ENCODE measurements around the gene CD7.

- TF ChIP-seq POLR2A (IDR thresholded peaks at IDR 0.05; ENCODE audit: low read depth, low read length) = no peak
- no peak for TF ChIP-seq SPI1 (IDR thresholded peaks at IDR 0.05; ENCODE audit: low read depth, low read length)
- no peak for TF ChIP-seq POLR2AphosphoS5 (IDR thresholded peaks at IDR 0.05; ENCODE audit: low read depth, low read length)
- TF ChIP-seq TAF1 (IDR thresholded peaks at IDR 0.05; ENCODE audit: low read depth, low read length) = no peak
- TF ChIP-seq POU2F2 (IDR thresholded peaks at IDR 0.05; ENCODE audit: low read depth, low read length) = no peak
- TF ChIP-seq PAX5 (IDR thresholded peaks at IDR 0.05; ENCODE audit: insufficient read depth, low read length, severe bottlenecking) = no peak
These were observed 5.4 kb downstream of the CD7 start for GRCh38 chr17:82311971-82312370.

Data from GM12891 (cell line).